ENCODE measurements around the gene KCNMB2.

Gene KCNMB2

DNA sequence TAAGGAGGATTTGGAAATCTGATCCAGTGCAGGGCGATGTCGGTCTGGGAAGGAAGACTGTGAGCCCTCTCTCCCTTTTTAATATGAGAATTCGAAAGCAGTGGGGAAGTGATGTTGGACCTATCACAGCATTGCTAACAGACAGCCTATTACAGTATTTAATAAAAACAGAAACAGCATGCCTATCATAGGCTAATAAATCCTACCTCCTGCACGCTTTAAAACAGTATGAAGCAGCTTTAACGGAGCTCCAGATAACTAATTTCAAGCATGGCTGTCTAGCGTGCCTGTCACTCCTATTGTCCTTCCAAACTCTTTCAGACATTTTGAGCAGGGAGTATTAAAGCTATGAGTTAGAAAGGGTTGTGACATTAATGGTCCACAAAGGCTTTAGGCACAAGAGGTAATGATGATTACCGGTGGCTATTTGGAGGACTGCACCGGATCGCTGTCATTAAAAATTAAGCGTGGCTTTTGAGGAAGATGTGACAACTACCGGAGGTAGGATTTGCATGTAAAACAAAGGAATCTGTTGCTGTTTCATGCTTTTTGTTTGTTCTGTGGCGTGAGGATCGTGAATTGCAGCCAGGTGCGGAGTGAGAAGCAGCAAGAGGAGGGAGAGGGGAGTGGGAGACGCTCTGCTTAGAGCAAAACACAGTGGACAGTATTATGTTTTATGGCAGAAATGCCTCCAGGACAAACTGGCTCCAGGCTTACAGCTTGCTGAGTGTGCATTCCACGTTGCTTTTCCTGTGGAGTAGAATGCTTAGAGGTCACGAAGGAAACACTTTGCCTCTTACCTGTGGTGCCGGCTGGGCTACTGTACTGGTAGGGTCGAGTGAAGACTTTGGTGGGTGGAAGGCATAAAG, at the start of gene KCNMB2:
KCNMB2 (plus strand) TSS at position 226 of the 869 bp plus-strand sequence.
- TF ChIP-seq GATA2 (IDR thresholded peaks at IDR 0.05; ENCODE audit: low read depth, low read length) = no peak
- TF ChIP-seq GATA3 (IDR thresholded peaks at IDR 0.05; ENCODE audit: low read depth, low read length) = no peak

DNA sequence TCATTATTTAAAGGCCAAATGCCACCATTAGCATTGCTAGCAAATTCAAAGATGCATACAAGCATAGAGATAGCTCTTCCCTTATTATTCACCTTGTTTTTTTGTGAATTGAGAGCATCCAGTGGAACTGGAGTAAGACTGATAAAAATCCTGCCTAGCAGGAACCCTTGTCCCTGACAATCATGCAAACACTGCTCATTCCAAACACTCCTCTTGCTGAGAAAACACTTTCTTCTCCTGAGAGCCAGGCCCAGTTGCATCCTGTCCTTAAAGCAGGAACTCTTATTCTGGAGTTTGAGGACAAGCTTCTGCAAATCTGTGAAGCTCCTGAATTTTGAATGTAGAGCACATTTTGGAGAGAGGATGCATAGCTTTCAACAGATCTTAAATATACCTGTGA, 49.3 kb upstream of the KCNMB2 start:
- no peak for TF ChIP-seq GATA3 (IDR thresholded peaks at IDR 0.05; ENCODE audit: low read depth, low read length)
- no peak for TF ChIP-seq GATA2 (IDR thresholded peaks at IDR 0.05; ENCODE audit: low read depth, low read length)

DNA sequence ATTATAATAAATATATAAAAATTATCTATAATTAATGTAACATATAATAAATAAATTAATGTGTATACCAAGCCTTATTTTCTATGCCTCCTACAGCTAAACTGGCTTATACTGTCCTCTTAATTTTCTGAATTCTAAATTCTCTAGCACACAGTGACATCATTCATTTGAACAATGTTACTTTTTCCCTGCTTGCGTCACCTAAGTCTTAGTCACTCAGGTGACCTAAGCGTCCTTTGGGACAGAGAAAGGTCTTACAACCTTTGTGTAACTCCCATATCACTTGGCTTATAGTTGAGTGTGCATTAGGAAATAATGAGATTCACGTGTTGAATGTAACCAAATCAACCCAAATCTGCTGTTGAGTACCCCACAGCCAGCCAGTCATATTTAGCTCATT, 48.5 kb upstream of the KCNMB2 start:
- TF ChIP-seq GATA3 (IDR thresholded peaks at IDR 0.05; ENCODE audit: low read depth, low read length) (no peak), GATA2 (IDR thresholded peaks at IDR 0.05; ENCODE audit: low read depth, low read length) (no peak)

DNA sequence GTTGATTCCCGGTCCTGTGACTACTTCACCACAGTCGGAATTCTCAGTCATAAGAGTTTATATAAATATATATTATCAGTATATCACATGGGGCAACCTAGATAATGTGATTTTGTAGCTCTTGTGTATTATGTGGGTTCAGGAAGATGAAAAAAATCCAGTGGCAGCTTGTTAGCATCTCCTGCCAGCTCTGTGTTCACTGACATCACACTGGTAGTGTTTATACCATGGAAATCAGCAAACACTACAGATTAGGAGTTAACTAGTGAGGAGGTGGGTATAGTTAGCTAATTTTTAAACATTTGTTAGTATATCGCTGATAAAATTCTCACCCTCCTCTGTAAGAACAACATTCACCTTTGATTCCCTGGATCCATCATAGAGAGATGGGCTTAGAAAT, 44.5 kb upstream of the KCNMB2 start:
- TF ChIP-seq GATA3 (IDR thresholded peaks at IDR 0.05; ENCODE audit: low read depth, low read length) (no peak), GATA2 (IDR thresholded peaks at IDR 0.05; ENCODE audit: low read depth, low read length) (no peak)

DNA sequence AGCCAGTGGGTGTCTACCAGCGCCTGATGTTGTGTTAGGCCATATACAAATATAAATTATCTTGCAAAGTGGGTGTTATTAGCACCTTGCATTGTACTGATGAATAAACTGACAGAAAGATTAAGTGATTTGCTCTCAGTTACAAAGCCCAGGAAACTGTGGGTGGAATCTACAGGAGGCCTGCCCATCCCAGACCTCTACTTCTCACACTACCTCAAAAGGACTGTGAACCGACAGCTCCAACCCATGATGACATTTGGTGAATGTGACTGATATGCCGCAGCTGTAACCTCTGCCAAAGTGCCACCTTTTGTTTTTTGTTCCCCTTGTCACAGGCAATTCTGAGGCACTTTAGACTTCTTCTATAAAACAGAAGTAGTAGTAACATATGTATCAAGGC, 43.7 kb upstream of the KCNMB2 start:
- TF ChIP-seq GATA3 (IDR thresholded peaks at IDR 0.05; ENCODE audit: low read depth, low read length) (no peak), GATA2 (IDR thresholded peaks at IDR 0.05; ENCODE audit: low read depth, low read length) (no peak)

DNA sequence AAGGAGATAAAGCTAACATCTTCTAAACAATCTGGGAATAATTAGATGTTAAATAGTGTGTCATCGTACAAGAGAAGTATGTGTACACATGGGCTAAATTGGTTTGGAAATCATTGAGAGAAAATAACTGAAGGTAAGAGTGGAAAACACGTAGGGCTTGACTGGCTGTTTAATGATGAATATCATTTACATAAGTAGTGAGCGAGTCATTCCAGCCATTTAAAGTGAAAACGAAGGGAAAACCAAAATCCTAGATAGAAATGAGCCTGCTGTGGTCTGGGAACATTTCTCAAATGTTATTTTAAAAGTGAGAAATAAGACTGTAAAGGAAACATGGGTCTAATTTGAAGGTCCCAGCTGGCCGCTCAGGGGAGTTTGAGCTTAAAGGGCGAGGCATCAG, 41.9 kb upstream of the KCNMB2 start:
- TF ChIP-seq GATA3 (IDR thresholded peaks at IDR 0.05; ENCODE audit: low read depth, low read length) = no peak

DNA sequence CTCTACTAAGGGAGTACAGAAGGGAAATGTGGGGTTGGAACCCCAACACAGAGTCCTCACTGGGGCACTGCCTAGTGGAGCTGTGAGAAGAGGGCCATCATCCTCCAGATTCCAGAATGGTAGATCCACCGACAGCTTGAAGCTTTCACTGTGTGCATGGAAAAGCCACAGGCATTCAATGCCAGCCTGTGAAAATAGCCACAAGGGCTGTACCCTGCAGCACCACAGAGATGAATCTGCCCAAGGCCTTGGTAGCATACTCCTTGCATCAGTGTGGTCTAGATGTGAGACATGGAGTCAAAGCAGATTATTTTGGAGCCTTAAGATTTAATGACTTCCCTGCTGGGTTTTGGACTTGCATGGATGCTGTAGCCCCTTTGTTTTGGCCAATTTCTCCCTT, 39.3 kb upstream of the KCNMB2 start:
- TF ChIP-seq GATA2 (IDR thresholded peaks at IDR 0.05; ENCODE audit: low read depth, low read length) (no peak), GATA3 (IDR thresholded peaks at IDR 0.05; ENCODE audit: low read depth, low read length) (no peak)

DNA sequence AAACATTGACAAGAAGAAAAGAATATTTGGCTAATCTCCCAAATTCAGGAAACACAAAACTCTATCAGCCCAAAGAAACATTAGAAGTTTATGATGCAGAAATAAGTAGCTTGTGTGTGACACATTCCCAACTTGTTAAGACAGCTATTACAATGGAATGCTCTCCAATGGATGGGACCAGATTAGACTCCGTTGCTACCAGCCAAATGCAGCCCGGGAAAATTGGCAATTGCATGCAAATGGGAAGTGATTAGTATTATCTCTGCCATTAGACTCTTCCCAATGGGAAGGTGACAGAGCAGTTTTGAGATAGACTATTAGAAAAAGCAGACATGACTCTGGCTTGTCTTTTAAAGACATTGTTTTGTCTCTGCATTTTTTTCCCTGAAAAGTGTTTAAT, 37.4 kb upstream of the KCNMB2 start:
- no peak for TF ChIP-seq GATA3 (IDR thresholded peaks at IDR 0.05; ENCODE audit: low read depth, low read length)
- no peak for TF ChIP-seq GATA2 (IDR thresholded peaks at IDR 0.05; ENCODE audit: low read depth, low read length)

DNA sequence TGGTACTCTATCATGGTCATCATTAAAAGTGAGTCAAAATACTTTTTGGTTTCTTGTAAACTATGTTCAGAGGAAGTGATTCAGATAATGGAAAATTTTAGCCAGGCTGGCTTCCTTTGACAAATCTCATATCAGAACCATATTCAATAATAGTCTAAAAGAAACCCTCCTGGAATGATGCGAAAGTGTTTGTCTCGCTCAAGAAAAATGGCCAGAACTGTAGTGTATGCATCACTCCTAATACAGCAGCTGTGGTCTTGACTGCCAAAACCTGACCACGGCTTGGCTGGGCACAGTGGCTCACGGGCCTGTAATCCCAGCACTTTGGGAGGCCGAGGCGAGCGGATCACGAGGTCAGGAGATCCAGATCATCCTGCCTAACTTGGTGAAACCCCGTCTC, 35.6 kb upstream of the KCNMB2 start:
- no peak for TF ChIP-seq GATA2 (IDR thresholded peaks at IDR 0.05; ENCODE audit: low read depth, low read length)
- TF ChIP-seq GATA3 (IDR thresholded peaks at IDR 0.05; ENCODE audit: low read depth, low read length) = no peak

DNA sequence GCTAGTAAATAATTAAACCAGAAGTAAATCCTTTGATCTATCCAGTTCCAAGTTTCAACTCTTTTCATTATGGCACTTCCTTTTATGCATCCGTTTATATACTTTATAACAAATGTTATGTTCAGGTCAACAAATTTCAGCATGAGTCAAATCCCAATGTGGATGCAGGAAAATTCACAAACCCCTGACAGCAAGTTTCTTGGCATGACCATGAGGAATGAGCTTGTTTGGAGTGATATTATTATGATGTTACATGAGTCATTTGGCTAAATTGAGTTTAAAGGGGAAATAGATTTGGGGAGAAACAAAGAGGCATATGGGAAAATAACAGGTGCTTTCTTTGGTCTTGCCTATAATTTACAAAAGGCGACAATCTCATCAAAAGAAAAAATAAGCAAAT, 32.1 kb upstream of the KCNMB2 start:
- TF ChIP-seq GATA3 (IDR thresholded peaks at IDR 0.05; ENCODE audit: low read depth, low read length) (no peak), GATA2 (IDR thresholded peaks at IDR 0.05; ENCODE audit: low read depth, low read length) (no peak)

DNA sequence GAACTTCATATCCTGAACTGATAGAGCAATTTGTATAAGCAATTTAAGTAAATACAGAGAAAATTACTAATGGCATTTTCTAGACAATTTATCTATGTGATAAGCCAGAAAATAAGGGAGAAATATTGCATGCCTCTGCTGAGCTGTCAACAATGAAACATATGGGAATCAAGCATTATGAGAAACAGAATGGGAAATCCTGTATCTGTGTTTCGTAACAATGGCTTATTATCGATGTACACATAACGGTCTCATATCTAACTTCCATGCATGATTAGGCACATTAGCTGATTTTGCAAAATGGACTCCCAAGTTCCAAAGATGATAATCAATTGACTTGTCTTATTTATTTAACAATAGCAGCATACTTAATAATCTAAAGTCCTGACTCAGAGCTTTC, 30.4 kb upstream of the KCNMB2 start:
- TF ChIP-seq GATA2 (IDR thresholded peaks at IDR 0.05; ENCODE audit: low read depth, low read length) (no peak), GATA3 (IDR thresholded peaks at IDR 0.05; ENCODE audit: low read depth, low read length) (no peak)

DNA sequence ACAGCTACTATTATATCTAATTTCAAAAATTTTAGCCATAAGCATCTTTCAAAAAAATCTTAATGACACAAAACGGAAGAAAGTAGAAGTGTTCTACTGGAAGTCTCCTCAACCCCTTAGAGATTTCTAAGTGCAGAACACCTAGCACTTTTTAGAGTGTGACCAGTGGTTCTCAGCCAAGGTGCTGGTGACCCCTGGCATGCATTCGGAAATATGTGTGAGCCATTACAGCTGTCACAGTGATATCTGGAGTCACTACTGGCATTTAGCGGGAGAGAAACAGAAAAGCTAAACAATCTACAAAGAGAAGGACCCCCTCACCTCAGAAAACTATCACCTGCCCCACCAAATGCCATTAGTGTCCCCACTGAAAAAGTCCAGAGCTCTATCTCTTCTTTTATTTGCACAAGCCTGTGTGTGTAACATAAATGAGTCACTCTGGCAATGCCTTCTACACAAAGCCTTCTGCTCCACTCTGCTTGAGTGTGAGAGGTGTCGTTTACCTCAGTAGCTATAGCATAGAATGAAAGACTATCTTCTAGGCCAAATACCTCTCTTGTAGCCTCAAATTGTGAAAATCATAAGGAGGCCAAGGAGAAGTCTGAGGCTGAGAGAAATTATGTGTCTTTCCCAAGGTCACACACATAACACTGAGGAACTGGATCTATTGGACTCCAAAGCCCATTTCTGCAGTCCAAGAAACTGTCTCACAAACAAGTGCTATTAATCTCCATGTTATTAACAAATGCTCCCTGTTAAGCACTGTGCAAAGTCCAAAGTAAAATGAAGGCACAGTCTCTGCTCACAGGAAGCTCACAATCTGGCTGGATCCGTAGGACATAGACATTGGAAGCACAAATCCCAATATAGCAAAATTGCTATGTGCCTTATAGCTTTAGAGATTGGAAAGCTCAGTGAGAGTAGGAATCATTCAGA, 28.5 kb upstream of the KCNMB2 start:
- TF ChIP-seq GATA2 (IDR thresholded peaks at IDR 0.05; ENCODE audit: low read depth, low read length) (no peak), GATA3 (IDR thresholded peaks at IDR 0.05; ENCODE audit: low read depth, low read length) (no peak)

DNA sequence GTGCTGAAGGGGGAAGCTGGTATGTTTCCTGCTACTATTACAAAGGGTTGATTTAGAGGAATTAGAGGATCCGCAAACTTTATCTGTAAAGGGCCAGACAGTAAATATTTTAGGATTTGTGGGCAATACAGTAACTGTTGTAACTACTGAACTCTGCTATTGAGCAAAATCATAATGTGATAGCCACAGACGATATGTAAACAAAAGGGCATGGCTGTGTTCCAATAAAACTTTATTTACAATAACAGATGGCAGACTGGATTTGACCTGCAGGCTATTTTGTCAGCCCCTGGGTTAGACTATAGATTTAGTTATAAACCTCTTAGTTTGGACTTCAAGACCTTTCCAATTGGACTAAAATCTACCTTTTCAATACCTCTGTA, 27.8 kb upstream of the KCNMB2 start:
- TF ChIP-seq GATA3 (IDR thresholded peaks at IDR 0.05; ENCODE audit: low read depth, low read length) = no peak
- TF ChIP-seq GATA2 (IDR thresholded peaks at IDR 0.05; ENCODE audit: low read depth, low read length) = no peak

DNA sequence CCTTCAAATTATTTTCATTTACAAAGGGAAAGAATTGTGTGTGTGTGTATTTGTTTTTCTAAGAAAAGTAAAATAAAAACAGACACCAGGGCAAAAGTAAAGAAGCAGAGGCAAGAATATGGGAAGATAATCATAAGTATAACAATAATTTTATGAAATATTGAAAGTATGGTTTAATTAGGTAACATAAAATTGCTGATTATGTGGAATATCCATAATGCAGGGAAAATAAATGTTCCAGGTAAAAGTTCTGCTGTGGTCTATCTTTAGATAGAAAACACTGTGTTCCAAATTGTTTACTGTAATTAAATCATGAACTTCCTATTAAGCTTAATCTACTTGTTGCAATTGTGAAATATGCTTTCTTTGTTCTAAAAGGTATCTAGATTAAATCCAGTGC, 25.7 kb upstream of the KCNMB2 start:
- no peak for TF ChIP-seq GATA2 (IDR thresholded peaks at IDR 0.05; ENCODE audit: low read depth, low read length)

DNA sequence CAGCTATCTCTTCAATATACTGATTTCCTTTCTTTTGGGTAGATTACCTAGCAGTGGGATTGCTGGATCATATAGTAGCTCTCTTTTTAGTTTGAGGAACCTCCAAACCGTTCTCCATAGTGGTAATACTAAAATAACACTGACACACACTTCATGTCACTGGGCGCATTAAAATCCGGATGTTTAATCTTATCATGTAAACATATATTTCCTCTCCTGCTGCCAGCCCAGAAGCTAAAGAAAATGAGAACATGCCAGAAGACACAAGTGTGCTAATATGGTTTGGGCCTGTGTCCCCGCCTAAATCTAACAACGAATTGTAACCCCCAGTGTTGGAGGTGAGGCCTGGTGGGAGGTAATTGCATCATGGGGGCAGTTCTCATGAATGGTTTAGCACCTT, 23.6 kb upstream of the KCNMB2 start:
- TF ChIP-seq GATA3 (IDR thresholded peaks at IDR 0.05; ENCODE audit: low read depth, low read length) (no peak), GATA2 (IDR thresholded peaks at IDR 0.05; ENCODE audit: low read depth, low read length) (no peak)

Data from SH-SY5Y (cell line).